ENCODE measurements around the gene SIK3. TPM values are rescaled to one million over a fixed set of nuclear protein-coding genes. Genes with fewer than 3 reads are reported as not detected.

SIK3 gene
- total RNA-seq, 1 experiment from 2014 or later: 31.4 TPM

GRCh38 chr11:116888884-116889549 is 209.2 kb downstream of the SIK3 start:
- Histone ChIP-seq H3K18ac (ENCODE audit: insufficient read length, low read depth, low read length) (no peak overlapping the region), H2BK5ac (ENCODE audit: insufficient read length, low read length) (no peak overlapping the region), H2BK15ac (ENCODE audit: low read depth, low read length) (no peak overlapping the region), H4K5ac (ENCODE audit: insufficient read length, low read depth, low read length) (no peak overlapping the region), H4K91ac (ENCODE audit: insufficient read length, low read depth, low read length) (no peak overlapping the region), H2BK20ac (ENCODE audit: low read depth, low read length, poor library complexity, severe bottlenecking) (no peak overlapping the region), H3K14ac (ENCODE audit: insufficient read depth, low read length) (no peak overlapping the region), H3K27ac (ENCODE audit: insufficient read length, low read depth, low read length) (no peak overlapping the region), H4K8ac (replicated peaks; ENCODE audit: insufficient read length, low read depth, low read length) (no peak overlapping the region), H2AFZ (ENCODE audit: low read length) (no peak overlapping the region), H4K20me1 (ENCODE audit: control insufficient read depth, insufficient read depth, insufficient read length) (no peaks in the 10 kb centered on the region), H3T11ph (ENCODE audit: low read length) (no peak overlapping the region), H3K79me1 (ENCODE audit: insufficient read depth, low read depth, low read length, poor library complexity, severe bottlenecking) (no peaks in the 10 kb centered on the region), H3K9me3 (ENCODE audit: control insufficient read depth, low read depth, low read length) (no peaks in the 10 kb centered on the region), H3K27me3 (ENCODE audit: insufficient read depth, low read length) (no peaks in the 10 kb centered on the region), H2BK120ac (ENCODE audit: low read depth, low read length, poor library complexity, severe bottlenecking) (no peak overlapping the region), H3K4ac (ENCODE audit: low read depth, low read length) (no peak overlapping the region), H3K23ac (ENCODE audit: insufficient read length, low read depth, low read length) (no peak overlapping the region), H3K9ac (ENCODE audit: extremely low read depth, insufficient read length, low read length) (no peak overlapping the region), H3K56ac (ENCODE audit: insufficient read length, low read depth, low read length) (no peak overlapping the region), H2BK12ac (ENCODE audit: insufficient read length, low read depth, low read length) (no peak overlapping the region), H3K4me1 (ENCODE audit: insufficient read depth, low read length) (no peaks in the 10 kb centered on the region), H3K79me2 (ENCODE audit: insufficient read depth, low read length) (no peaks in the 10 kb centered on the region), H3K4me2 (ENCODE audit: insufficient read depth, insufficient read length, low read length) (no peak overlapping the region), H3K23me2 (ENCODE audit: insufficient read length, low read depth, low read length, poor library complexity, severe bottlenecking) (no peaks in the 10 kb centered on the region), H2AK5ac (ENCODE audit: insufficient read length, low read length) (no peak overlapping the region)
- H3K27me3 Mint-ChIP-seq (ENCODE audit: low read depth): no peaks in the 10 kb centered on the region
- no peaks in the 10 kb centered on the region for H3K4me1 Mint-ChIP-seq
- no peak for TF ChIP-seq CTCF (conservative IDR thresholded peaks at IDR 0.05)
- H3K36me3 Mint-ChIP-seq (ENCODE audit: insufficient read depth in 1 of 3, low read depth in 3 of 3): peaks cover 5 to 16% (median 8%) of the 10 kb centered on the region in 3 experiments; a peak in 6 of 7 replicates
- H3K9me3 Mint-ChIP-seq: no peaks in the 10 kb centered on the region
- WGBS (ENCODE audit: extremely low coverage, insufficient read length, low lambda C conversion rate): no CpG with 5 or more reads among the region's 3 CpGs
- H3K4me3 Mint-ChIP-seq: no peak overlapping the region
- H3K27ac Mint-ChIP-seq: no peak overlapping the region
- no peak for DNase-seq
